ENCODE measurements around the gene ARSB. TPM values are rescaled to one million over a fixed set of nuclear protein-coding genes. Genes with fewer than 3 reads are reported as not detected.

ARSB gene
- total RNA-seq, 1 experiment from 2014 or later = 11.4 TPM

DNA sequence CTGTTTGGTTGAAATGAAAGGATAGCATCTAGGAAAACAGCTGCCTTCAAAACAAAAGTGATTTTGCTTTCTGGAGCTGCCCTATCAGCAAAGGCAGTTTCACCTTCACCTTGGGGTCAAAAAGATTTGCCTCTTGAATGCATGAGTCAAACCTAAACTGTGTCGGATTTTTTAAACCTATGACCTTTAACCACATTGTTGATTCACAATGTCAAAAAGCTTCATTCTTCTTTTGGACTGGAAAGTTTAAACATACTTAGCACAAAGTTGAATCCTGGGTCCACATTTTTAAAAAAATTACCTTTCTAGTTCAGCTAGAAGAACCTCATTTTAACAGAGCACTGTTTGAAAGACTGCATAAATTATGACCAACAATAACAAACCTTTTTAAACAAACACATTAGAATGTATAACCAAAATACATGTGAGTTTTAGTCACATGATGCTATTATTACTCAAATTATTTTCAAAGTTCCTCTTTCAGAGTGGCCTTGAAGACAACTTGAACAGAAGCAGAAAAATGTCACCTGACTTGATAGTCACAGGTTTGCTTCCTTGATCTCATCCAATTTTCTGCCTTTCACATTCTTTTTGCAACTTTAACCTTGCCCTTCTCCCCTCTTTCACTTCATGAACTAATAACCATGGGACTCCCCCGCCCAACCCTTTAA is 226.8 kb downstream of the ARSB start:
- no peaks in the 10 kb centered on the region for H3K4me1 Mint-ChIP-seq
- H3K4me3 Mint-ChIP-seq = no peak overlapping the region
- H3K4me2 ChIP-seq (ENCODE audit: insufficient read depth, insufficient read length, low read length) = no peak overlapping the region
- no peaks in the 10 kb centered on the region for H3K27me3 Mint-ChIP-seq (ENCODE audit: low read depth)
- no peak overlapping the region for H2BK20ac ChIP-seq (ENCODE audit: low read depth, low read length, poor library complexity, severe bottlenecking)
- H3K36me3 Mint-ChIP-seq (ENCODE audit: insufficient read depth in 1 of 3, low read depth in 3 of 3) = no peaks in the 10 kb centered on the region
- H2AFZ ChIP-seq (ENCODE audit: low read length) = no peak overlapping the region
- no peaks in the 10 kb centered on the region for H4K20me1 ChIP-seq (ENCODE audit: control insufficient read depth, insufficient read depth, insufficient read length)
- H3K4ac ChIP-seq (ENCODE audit: low read depth, low read length) = no peak overlapping the region
- H4K8ac ChIP-seq (replicated peaks; ENCODE audit: insufficient read length, low read depth, low read length) = no peak overlapping the region
- no peak overlapping the region for H4K91ac ChIP-seq (ENCODE audit: insufficient read length, low read depth, low read length)
- no peak overlapping the region for H4K5ac ChIP-seq (ENCODE audit: insufficient read length, low read depth, low read length)
- WGBS (ENCODE audit: extremely low coverage, insufficient read length, low lambda C conversion rate) = no CpG with 5 or more reads among the region's 2 CpGs
- no peak overlapping the region for H3T11ph ChIP-seq (ENCODE audit: low read length)
- no peak overlapping the region for H2AK5ac ChIP-seq (ENCODE audit: insufficient read length, low read length)
- H3K23ac ChIP-seq (ENCODE audit: insufficient read length, low read depth, low read length) = no peak overlapping the region
- no peak overlapping the region for H2BK5ac ChIP-seq (ENCODE audit: insufficient read length, low read length)
- no peak overlapping the region for H3K27ac ChIP-seq (ENCODE audit: insufficient read length, low read depth, low read length)
- no peaks in the 10 kb centered on the region; the same call in 1 of the 2 replicates for H3K4me1 ChIP-seq (ENCODE audit: insufficient read depth, low read length)
- H3K14ac ChIP-seq (ENCODE audit: insufficient read depth, low read length) = no peak overlapping the region
- no peaks in the 10 kb centered on the region for H3K23me2 ChIP-seq (ENCODE audit: insufficient read length, low read depth, low read length, poor library complexity, severe bottlenecking)
- no peak for DNase-seq
- H3K9me3 Mint-ChIP-seq = no peaks in the 10 kb centered on the region; a peak in 1 of 5 replicates
- no peak overlapping the region for H3K18ac ChIP-seq (ENCODE audit: insufficient read length, low read depth, low read length)
- H3K79me2 ChIP-seq (ENCODE audit: insufficient read depth, low read length) = no peaks in the 10 kb centered on the region
- no peak overlapping the region for H3K56ac ChIP-seq (ENCODE audit: insufficient read length, low read depth, low read length)
- no peaks in the 10 kb centered on the region for H3K9me3 ChIP-seq (ENCODE audit: control insufficient read depth, low read depth, low read length)
- TF ChIP-seq, protein P1, sequence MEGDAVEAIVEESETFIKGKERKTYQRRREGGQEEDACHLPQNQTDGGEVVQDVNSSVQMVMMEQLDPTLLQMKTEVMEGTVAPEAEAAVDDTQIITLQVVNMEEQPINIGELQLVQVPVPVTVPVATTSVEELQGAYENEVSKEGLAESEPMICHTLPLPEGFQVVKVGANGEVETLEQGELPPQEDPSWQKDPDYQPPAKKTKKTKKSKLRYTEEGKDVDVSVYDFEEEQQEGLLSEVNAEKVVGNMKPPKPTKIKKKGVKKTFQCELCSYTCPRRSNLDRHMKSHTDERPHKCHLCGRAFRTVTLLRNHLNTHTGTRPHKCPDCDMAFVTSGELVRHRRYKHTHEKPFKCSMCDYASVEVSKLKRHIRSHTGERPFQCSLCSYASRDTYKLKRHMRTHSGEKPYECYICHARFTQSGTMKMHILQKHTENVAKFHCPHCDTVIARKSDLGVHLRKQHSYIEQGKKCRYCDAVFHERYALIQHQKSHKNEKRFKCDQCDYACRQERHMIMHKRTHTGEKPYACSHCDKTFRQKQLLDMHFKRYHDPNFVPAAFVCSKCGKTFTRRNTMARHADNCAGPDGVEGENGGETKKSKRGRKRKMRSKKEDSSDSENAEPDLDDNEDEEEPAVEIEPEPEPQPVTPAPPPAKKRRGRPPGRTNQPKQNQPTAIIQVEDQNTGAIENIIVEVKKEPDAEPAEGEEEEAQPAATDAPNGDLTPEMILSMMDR (conservative IDR thresholded peaks at IDR 0.05) = no peak
- no peak overlapping the region for H2BK15ac ChIP-seq (ENCODE audit: low read depth, low read length)
- H2BK120ac ChIP-seq (ENCODE audit: low read depth, low read length, poor library complexity, severe bottlenecking) = no peak overlapping the region
- H3K9ac ChIP-seq (ENCODE audit: extremely low read depth, insufficient read length, low read length) = no peak overlapping the region
- no peak overlapping the region for H3K27ac Mint-ChIP-seq
- no peaks in the 10 kb centered on the region for H3K79me1 ChIP-seq (ENCODE audit: insufficient read depth, low read depth, low read length, poor library complexity, severe bottlenecking)
- H3K27me3 ChIP-seq (ENCODE audit: insufficient read depth, low read length) = no peaks in the 10 kb centered on the region
- no peak overlapping the region for H2BK12ac ChIP-seq (ENCODE audit: insufficient read length, low read depth, low read length)

Data from H9 (cell line).